CD1c-positive myeloid dendritic cell (primary cell): ENCODE data around the gene LRP1B.
"Not testable (repeated sequence)": the region's sequence is repeated elsewhere in the genome, so short reads cannot be mapped to it uniquely, and the experiment has no call there.

Experiments used
- DNase-seq: peaks from one replicate; pipeline ENCODE4 v3.0.0-alpha.2; 2016; ENCODE audit errors: extremely low spot score

Gene LRP1B

DNA sequence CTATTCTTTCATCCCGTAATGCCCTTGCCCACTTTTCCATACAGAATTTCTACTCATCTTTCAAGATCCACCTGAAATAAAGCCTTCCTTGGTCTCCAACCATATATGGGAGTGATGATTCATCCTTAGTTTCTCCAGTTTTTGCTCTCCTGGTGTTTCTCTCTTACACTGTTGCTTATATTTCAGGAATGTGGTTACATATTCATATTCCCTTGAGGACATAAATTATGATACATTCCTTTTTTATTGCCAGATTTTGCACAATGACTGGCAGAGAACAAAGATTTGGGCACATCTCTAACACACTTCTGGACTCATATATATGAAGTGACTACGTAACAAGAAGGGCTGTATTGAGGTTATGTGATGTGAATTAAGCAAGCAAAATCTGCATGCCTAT, 1777.3 kb downstream of the LRP1B start:
- DNase-seq, result no peak

DNA sequence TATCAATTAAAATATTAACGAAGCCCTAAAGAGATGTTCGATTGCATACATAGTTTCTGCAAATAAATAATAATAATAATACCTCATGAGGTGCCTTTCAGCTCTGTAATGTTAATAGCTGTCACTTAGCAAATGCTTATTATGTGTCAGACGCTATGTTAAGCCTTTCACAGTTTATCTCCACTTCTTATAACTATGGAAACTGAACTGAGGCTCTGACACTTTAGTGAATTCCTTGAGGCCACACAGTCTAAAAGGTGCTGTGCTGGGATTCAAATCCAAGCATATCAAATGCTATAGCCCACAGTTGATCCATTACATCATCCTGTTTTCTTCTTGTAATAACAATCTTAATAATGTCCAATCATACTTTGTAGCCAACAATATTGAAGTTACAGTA, 1779.1 kb downstream of the LRP1B start:
- no peak for DNase-seq

- no peak for DNase-seq
These were observed 1781.1 kb downstream of the LRP1B start for GRCh38 chr2:140349695-140350094.

GRCh38 chr2:140348826-140349225, 1782.0 kb downstream of the LRP1B start:
- no peak for DNase-seq

- DNase-seq, result no peak
These were observed 1786.0 kb downstream of the LRP1B start for GRCh38 chr2:140344838-140345237.

DNA sequence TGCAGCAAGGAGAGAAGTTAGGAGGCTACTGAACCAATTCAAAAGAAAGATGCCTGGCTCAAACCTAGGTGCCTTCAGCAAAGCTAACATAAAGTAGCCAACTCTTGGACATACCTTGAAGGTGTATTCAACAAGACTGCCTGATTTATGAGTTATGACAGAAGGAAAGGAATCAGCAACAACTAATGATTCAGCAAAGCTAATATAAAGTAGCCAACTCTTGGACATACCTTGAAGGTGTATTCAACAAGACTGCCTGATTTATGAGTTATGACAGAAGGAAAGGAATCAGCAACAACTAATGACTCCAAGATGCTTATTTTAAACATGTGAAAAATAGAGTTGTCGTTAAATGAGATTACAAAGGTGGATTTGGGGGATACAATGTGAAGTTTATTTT, 1786.5 kb downstream of the LRP1B start:
- DNase-seq, result not testable (repeated sequence)

- no peak for DNase-seq
These were observed 1792.0 kb downstream of the LRP1B start for GRCh38 chr2:140338795-140339194.

- DNase-seq, result no peak
These were observed 1793.8 kb downstream of the LRP1B start for GRCh38 chr2:140337061-140337460.

DNA sequence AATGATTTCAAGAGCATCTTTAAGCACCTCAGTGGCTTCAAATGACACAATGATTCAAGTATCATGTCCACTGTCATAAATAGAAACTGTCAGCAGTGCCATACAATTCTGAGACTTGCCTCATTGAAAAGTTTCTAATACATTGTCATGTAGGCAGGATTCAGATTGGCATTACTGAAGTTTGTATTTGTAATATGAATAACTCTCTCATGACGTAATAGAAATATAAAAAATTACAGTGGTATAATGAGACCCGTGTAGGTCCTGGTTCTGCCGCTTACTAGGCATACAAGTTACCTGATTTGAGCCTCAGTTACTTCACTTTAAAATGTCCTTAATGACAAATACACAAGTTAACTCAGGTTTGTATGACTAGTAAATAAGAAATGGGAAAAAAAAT, 1814.5 kb downstream of the LRP1B start:
- DNase-seq, result no peak

- no peak for DNase-seq
These were observed 1818.9 kb downstream of the LRP1B start for GRCh38 chr2:140311905-140312304.

- no peak for DNase-seq
These were observed 1822.1 kb downstream of the LRP1B start for GRCh38 chr2:140308706-140309105.

- DNase-seq, result no peak
These were observed 1823.3 kb downstream of the LRP1B start for GRCh38 chr2:140307532-140307931.

- no peak for DNase-seq
These were observed 1835.0 kb downstream of the LRP1B start for GRCh38 chr2:140295767-140296166.

DNA sequence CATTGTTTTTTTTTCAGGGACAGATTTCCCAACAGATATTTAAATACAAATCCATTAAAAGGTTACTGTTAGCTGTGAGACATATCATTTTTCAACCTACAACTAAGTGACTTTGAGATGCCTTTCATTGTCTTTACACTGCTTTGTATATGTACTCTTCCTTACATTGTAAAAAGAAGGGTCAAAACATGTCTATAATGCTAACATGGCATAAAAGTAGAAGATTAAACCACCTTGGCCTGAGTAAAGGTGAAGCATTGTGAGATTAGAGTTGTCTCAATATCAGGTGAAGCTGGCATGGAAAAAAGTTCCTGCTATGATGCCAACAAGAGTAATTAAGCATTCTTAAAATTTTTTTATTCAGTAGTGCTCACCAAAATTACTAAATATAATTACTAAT, 1842.1 kb downstream of the LRP1B start:
- DNase-seq, result no peak

DNA sequence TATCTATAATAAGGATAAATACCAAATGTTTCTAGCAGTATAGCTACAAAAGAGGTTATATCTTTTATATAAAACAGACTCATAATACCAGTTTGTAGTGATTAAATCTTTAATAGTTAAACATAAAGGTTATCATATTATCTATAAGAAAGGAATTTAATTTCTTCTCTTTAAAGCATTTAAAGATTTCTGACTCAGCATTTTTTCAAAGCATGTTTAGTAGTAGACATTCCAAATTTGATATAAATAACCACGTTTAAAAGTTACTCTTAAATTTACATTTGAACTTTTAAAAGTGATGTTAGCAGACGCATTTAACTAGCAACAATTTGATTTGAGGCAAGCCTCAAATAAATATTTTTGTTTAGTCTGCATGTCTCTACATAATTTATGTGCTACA, 1842.6 kb downstream of the LRP1B start:
- no peak for DNase-seq

- DNase-seq, result no peak
These were observed 1844.4 kb downstream of the LRP1B start for GRCh38 chr2:140286377-140286776.

- DNase-seq, result not testable (repeated sequence)
These were observed 1853.5 kb downstream of the LRP1B start for GRCh38 chr2:140277344-140277743.

DNA sequence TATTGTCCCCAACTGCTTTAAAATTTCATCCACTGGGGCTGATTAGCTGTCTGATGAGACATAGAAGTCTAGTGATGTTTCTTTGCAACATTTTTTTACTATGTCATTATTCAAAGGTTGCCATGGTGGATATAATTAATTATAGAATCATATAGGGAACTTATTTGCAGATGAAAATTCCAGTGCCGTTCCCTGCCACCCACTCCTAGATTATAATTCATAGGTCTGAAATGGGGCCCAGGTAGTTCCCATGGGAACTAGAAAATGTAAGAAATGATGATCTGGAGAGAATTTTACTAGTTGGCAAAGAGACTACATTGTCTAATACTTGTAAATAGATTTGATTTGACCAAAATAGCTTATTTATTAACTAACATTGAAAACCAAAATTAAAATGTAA, 1854.2 kb downstream of the LRP1B start:
- DNase-seq, result no peak

GRCh38 chr2:140275427-140275826, 1855.4 kb downstream of the LRP1B start:
- no peak for DNase-seq

DNA sequence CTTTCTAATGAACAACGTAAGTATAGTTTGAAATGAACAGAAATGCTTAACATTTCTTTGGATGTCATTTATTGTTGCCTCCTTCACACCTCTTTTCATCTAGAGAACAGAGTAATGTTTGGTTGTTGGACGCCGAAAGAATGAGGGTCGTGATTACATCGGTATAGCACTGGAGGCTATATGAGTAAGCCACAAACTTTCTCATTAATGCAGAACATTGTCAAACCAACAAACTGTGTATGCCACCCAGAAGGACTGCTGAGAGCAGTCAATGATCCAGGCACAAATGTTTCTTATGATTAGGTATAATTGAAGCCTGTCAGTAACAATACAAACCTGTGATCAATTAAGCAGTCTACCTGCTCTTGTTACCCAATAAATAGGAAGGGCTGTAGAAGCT, 1855.9 kb downstream of the LRP1B start:
- DNase-seq, result no peak

- DNase-seq, result no peak
These were observed 1856.9 kb downstream of the LRP1B start for GRCh38 chr2:140273958-140274357.

- DNase-seq, result no peak
These were observed 1857.4 kb downstream of the LRP1B start for GRCh38 chr2:140273408-140273807.

GRCh38 chr2:140270224-140270623, 1860.6 kb downstream of the LRP1B start:
- DNase-seq, result no peak

DNA sequence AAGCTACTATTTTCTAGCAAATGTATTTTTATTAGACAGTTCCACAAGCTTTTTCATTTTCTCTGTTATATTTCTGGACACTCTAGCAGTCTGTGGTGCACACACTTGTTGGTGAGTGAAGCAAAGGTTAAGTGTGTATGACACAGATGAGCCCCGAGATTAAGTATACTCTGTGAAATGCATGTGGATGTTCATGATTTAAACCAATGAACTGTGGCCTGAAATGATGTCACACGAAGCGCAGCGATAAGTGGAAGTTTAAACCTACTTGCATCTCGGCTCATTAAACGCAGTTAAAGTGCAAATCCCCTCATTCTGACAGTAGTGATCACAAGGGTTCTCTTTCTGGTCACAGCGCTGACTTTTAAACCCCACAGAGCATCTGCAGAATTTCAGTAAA, 1861.8 kb downstream of the LRP1B start:
- no peak for DNase-seq

- DNase-seq, result no peak
These were observed 1867.9 kb downstream of the LRP1B start for GRCh38 chr2:140262908-140263307.
